GM18870 (cell line): ENCODE measurements around the gene ZBTB7C.

Experiments
- ATAC-seq: cut with Tn5 transposase; IDR thresholded peaks from one replicate; pipeline ENCODE4 v1.9.1; 2021; ENCODE audit warnings: moderate library complexity; ENCODE audit not compliant: unreplicated experiment

The ZBTB7C gene

DNA sequence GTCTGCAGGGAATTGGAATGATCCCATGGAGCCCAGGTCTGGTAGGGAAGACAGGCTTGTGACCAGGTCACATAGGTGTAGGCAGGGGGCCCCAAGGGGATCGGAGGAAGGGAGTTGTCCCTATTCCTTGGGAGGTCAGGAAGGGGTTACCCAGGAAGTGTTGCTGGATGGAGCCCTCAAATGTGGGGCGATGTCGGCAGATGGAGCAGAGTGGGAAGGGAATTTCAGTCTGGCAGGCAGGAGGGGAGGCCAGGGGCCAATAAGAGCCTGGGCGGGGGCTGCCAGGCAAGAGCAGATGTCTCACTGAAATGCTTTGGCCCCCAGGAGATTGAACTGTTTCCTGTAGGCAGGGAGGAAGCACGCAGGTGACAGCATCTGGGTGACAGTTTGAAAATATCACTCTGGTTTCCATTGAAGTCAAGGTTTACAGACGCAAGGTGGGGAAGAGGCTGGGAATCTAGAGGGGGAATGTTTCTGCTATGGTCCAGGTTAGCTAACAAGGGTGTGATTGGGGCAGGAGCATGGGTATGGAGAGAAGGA, 397.2 kb downstream of the ZBTB7C start:
- ATAC-seq = no peak

DNA sequence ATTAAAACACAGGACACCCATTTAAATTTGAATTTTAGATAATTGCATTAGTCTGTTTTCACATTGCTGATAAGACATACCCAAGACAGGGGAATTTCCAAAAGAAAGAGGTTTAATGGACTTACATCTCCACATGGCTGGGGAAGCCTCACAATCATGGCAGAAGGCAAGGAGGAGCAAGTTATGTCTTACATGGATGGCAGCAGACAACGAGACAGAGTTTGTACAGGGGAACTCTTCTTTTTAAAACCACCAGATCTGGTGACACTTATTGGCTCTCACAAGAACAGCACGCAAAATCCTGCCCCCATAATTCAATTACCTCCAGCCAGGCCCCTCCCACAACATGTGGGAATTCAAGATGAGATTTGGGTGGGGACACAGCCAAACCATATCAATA, 398.9 kb downstream of the ZBTB7C start:
- ATAC-seq = no peak

DNA sequence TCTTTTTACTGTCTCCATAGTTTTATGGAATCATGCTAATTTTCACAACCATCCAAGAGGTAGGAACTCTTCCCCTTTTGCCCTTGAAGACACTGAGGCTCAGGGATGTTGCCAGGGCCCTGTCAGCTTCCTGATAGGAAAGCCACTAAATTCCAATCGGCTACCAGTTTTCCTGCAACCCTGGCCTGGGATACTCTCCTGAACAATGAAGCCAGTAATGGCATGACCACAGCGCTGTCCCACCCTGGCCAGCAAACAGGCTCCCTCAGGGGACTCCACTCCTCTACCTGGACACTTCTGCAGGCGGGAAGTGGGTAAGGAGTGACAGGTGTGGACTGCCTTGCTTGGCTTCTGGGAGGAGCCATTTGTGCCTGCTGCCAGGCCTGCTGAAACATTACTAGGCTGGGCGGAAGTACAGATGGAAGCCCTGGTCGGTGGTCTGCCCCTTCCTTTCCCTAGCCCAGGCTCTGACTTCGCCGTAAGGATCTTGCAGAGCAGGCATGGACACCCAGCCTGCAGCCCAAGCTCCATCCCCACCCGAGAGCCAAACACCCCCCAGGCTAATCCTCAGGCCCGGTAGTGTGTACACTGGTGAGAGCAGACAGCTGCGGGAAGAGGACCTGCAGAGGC, 400.0 kb downstream of the ZBTB7C start:
- ATAC-seq = no peak

GRCh38 chr18:48007955-48008701, 401.1 kb downstream of the ZBTB7C start:
- no peak for ATAC-seq

DNA sequence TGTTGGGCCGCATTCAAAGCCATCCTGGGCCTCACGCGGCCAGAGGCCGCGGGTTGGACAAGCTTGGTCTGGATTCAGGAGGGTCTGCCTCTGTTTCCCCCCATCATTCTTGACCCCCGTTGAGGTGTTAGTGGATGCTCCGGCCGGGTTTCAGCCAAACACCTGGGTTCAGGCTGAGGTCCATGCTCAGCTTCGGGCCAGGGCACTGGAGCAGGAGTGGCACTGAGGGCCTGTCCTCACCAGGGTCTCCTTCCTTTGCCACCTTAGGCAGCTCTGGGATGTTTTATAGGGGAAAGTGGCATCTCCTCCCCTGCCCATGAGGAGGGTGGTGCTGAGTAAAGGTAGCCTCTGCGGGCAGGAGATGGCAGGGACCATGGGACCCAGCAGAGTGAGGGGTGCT, 401.8 kb downstream of the ZBTB7C start:
- no peak for ATAC-seq

DNA sequence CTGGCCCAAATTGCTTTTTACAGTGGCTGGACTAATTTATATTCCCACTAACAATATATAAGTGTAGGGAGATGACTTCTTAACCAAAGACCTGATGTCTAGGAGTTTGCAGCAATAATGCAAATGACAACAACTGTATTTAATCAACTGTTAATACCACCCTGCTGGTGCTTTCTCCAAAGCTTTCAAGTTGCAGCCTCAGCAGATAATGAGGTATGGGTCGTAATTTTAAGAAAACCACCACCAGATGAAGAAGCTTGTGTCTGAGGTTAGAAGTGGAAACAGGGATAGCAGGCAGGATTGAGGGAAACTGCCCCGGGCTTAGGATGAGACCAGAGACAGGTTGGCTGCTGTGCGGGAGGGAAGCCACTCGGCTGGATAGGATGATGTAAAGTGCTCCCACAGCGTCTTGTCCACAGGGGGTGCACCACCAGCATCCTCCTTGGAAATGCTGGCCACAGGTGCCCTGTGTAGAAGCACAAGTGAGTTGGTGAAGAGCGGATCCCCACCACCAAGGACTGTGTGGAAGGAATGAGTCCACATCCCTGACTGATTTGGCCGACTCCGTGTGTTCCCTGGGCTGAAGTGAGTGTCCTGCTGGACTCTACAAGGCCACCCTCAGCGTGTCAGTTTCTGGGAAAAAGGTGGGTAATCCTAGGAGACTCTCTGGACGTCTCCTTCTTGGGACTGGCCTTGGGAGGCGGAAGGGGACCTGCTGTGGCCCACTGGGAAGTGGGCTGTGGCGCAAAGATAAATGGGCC, 402.6 kb downstream of the ZBTB7C start:
- ATAC-seq = no peak

DNA sequence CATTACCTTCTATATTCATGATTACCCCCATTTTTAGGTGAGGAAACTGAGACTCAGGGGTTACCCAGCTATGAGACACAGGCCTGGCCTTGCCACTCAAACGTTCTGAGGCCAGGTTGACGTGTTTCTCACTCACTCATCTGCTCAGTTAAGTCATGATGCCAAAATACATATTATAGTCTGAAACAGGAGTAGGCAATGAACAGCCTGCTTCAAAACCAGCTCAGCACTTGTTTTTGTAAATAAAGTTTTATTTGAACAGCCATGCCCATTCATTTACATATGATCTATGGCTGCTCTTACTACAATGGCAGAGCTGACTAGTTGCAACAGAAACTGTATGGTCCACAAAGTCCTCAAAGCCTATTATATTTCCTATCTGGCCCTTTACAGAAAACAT, 404.6 kb downstream of the ZBTB7C start:
- no peak for ATAC-seq

GRCh38 chr18:48003426-48004349, 405.5 kb downstream of the ZBTB7C start:
- no peak for ATAC-seq

GRCh38 chr18:48002933-48003365, 406.2 kb downstream of the ZBTB7C start:
- no peak for ATAC-seq

DNA sequence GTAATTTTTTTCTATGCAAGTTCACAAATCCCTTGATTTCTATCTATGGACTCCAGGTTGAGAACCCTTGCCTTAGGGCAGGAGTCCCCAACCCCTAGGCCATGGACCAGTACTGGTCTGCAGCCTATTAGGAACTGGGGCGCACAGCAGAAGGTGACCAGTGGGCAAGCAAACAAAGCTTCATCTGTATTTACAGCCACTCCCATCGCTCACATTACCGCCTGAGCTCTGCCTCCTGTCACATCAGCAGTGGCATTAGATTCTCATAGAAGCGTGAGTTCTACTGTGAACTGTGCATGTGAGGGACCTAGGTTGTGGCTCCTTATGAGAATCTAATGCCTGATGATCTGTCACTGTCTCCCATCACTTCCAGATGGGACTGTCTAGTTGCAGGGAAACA, 408.5 kb downstream of the ZBTB7C start:
- ATAC-seq = no peak

DNA sequence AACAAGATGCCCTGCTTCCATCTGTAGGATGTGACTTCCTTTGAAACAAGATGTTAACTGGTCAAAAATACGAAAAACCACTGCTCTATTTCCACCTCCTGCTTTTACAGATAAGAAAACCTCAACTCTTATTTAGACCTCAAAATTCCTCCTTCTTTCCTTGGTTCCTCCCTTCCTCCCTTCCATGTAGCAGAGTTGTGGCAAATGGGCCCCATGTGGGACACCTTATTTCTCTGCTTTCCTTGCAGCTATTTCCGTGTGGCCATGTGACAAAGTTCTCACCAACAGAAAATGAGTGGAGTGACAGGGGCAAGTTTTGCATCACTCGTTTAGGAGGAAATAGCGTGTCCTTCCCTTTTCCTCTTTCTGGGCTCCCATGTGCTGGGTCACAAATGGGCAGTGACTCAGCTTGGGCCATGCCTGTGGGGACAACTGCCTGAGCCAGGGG, 409.4 kb downstream of the ZBTB7C start:
- ATAC-seq = no peak

DNA sequence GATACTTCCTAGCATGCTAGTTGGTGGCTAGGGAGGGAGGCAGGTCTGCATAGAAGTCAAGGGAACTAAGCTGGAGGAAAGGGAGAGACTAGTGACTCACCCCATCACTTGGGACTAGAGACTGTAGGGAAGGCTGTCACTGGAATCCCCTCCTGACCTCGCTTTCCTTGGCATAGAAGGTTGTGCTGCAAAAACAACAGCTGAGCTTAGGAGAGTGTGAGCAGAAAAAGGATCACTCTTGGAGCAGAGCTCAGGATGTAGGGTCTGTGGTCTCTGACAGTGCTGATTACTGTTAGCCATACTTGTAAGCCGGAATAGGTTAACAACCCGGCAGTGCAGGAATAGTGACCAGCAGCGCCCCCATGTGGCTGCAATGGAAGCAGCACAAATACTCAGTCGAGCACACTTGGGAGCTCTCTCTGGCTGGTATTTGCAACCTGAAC, 411.8 kb downstream of the ZBTB7C start:
- ATAC-seq = no peak

- ATAC-seq = no peak
Observed at GRCh38 chr18:47996091-47996541, 413.1 kb downstream of the ZBTB7C start.

DNA sequence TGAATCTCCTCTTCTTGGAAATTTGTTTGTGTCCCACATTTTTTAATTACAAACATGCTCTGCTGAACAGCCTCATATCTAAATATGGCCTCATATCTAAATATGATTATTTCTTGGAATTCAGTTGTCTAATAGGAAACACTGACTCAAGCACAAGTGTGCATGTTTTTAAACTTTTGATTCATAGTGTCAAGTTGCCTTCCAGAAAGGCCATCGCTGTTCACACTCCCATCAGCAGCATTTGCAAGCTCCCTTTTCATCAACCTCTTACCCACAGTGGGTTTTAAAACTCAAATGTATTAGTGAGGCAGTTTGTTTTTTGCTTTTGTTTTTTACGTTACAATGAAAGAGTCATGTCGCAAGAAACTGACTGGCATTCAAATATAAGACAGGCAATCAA, 413.5 kb downstream of the ZBTB7C start:
- no peak for ATAC-seq

DNA sequence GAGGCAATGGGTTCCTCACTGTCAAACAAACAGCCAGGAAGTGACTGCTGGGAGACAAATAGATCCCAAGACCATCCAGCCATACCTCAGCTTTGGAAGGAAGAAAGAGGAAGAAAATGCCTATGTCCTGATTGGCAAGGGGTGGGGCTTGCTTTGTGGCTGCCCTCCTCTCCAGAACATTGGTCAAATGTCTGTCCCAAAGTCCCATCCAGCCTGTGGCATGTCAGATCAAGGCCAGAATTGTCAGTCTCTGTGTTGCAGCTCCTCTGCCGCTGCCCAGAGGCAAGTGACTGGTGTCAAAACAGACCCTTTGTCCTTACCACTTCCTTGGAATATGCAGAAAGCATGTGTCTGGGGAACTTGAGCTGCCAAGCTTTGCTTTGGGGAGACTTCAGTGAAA, 415.8 kb downstream of the ZBTB7C start:
- ATAC-seq = no peak

DNA sequence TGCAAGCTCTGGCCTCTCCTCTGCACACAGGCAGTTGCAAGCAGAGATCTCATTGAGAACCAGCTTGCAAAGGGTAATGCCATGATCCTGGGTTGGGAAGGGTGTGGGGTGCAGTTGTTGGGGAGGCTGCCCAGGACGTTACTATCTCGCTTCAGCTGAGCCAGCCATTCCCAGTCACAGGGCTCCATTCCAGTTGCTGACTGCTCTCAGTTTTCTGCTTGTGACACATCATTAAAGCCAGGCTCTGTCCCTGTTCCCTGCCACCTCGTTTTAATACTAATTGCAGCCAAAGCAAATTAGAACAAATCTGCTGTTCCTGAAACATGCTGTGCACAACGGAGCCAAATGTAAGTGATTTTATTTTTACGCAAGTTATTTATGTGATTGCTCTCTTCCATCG, 416.2 kb downstream of the ZBTB7C start:
- ATAC-seq = no peak

- no peak for ATAC-seq
Observed at GRCh38 chr18:47992266-47992665, 416.9 kb downstream of the ZBTB7C start.

- no peak for ATAC-seq
Observed at GRCh38 chr18:47990981-47991380, 418.2 kb downstream of the ZBTB7C start.

GRCh38 chr18:47987388-47987699, 421.8 kb downstream of the ZBTB7C start:
- no peak for ATAC-seq

- no peak for ATAC-seq
Observed at GRCh38 chr18:47986620-47987387, 422.4 kb downstream of the ZBTB7C start.
